ENCODE measurements around the gene SMIM43.

SMIM43 gene

DNA sequence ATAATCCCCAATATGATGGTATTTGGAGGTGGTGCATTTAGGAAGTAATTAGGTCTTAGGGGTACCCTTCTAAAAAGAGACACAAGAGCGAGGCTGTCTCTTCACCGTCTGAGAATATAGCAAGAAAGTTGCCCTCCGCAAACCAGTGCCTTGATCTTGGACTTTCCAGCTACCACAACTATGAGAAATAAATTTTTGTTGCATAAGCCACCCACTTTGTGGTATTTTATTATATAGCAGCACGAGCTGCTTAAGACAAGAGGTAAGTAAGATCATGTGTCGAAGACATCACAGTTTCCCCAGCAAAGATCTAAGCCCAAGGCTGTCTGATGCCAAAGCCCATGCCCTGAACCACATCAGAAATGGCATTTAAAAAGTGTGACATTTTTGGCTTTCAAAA, 26.5 kb upstream of the SMIM43 start:
- H3K4me3 ChIP-seq (ENCODE audit: low read depth, low read length): no peak overlapping the region
- TF ChIP-seq, protein P1, sequence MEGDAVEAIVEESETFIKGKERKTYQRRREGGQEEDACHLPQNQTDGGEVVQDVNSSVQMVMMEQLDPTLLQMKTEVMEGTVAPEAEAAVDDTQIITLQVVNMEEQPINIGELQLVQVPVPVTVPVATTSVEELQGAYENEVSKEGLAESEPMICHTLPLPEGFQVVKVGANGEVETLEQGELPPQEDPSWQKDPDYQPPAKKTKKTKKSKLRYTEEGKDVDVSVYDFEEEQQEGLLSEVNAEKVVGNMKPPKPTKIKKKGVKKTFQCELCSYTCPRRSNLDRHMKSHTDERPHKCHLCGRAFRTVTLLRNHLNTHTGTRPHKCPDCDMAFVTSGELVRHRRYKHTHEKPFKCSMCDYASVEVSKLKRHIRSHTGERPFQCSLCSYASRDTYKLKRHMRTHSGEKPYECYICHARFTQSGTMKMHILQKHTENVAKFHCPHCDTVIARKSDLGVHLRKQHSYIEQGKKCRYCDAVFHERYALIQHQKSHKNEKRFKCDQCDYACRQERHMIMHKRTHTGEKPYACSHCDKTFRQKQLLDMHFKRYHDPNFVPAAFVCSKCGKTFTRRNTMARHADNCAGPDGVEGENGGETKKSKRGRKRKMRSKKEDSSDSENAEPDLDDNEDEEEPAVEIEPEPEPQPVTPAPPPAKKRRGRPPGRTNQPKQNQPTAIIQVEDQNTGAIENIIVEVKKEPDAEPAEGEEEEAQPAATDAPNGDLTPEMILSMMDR (IDR thresholded peaks at IDR 0.05; ENCODE audit: low read depth, low read length, missing control alignments): no peak
- no peak for DNase-seq (ENCODE audit: low read depth)

DNA sequence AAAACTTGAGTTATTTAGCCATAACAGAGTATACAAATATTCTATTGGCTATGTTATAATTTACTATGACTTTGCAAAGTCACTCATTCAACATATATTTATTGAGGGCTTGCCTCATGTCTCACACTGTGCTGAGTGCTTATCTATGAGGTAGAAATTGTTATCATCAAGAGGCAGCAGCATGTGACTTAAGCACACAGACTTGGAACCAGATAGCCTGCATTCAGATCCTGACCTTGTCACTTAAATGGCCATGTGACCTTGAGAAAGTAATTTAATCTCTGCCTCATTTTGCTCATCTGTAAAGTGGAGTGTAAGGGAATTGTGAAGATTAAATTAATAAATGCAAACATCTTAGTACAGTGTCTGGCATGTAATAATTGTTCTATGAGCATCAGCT, 26.0 kb upstream of the SMIM43 start:
- no peak for DNase-seq (ENCODE audit: low read depth)
- TF ChIP-seq, protein P1 (IDR thresholded peaks at IDR 0.05; ENCODE audit: low read depth, low read length, missing control alignments): no peak
- no peak overlapping the region for H3K4me3 ChIP-seq (ENCODE audit: low read depth, low read length)

DNA sequence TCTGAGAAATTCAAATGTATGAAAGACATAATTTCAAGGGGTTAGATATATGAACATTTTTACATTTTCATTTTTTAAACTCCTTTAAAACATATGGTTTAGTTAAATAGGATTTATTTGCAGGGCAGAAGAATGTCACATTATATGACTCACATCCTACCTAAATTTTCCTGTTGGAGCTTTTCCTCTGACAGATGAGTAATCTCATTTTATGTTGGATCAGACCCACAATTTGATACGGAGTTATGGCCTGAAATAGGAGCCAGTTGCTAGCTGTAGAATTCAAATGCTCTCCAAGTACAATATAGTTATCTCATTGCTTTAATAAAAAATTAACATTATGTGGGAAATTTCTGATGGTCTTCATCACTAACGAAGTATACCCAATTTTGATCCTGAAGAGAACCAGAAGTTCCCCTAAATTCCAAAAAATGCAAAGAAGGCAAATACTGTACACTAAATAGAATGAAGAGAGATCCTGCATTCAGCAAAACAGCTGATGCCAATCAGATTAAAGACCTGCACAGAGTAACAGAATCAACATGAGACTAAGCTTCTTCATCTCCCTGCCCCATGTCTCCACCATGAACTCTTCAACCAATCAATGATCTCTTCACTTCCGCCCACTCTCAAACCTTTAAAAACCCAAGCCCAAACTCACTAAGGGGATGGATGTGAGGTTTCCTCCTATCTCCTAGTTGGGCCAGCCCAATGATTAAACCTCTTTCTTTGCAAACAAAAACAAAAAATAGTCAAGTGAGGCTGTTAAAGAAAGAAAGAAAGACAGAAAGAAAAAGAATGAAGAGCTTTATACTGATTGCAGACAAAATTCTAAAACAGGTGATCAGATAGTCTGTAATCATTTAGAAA, 25.2 kb upstream of the SMIM43 start:
- no peak for DNase-seq (ENCODE audit: low read depth)
- TF ChIP-seq, protein P1 (IDR thresholded peaks at IDR 0.05; ENCODE audit: low read depth, low read length, missing control alignments): no peak
- no peak overlapping the region for H3K4me3 ChIP-seq (ENCODE audit: low read depth, low read length)

DNA sequence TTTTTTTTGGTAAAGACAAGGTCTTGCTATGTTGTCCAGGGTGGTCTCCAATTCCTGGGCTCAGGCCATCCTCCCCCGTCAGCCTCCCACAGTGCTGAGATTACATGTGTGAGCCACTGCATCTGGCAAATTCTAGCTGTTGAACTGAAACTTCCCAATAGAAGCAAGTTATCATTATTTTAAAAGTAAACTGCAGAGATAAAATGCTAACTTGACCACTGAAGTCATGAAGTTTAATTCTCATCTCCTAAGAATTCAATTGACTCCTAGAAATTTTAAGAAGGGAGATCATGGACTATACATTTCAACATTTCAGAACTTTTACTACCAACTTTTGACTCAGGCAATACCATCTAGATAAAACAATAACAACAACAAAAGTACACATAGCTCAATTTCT, 24.5 kb upstream of the SMIM43 start:
- TF ChIP-seq, protein P1 (IDR thresholded peaks at IDR 0.05; ENCODE audit: low read depth, low read length, missing control alignments): no peak
- DNase-seq (ENCODE audit: low read depth): no peak
- H3K4me3 ChIP-seq (ENCODE audit: low read depth, low read length): no peak overlapping the region

DNA sequence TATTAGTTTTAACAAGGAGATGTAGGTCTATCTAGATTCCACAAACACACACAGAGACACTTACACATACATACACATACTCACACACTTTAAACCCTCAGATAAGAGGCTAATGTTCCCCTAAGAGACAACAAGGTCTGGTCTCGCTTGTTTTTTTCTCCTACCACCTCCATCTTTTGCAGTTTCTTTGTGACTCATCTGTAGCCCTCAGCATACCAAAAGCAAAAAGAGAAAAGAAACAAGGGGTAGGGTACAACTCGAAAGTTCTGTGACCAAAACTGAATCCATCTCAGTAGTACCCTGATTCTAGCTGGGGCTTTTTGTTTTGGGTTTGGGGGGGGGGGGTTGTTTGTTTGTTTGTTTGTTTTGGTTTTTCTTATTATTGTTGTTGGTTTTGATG, 23.9 kb upstream of the SMIM43 start:
- no peak for DNase-seq (ENCODE audit: low read depth)
- TF ChIP-seq, protein P1 (IDR thresholded peaks at IDR 0.05; ENCODE audit: low read depth, low read length, missing control alignments): no peak
- H3K4me3 ChIP-seq (ENCODE audit: low read depth, low read length): no peak overlapping the region

DNA sequence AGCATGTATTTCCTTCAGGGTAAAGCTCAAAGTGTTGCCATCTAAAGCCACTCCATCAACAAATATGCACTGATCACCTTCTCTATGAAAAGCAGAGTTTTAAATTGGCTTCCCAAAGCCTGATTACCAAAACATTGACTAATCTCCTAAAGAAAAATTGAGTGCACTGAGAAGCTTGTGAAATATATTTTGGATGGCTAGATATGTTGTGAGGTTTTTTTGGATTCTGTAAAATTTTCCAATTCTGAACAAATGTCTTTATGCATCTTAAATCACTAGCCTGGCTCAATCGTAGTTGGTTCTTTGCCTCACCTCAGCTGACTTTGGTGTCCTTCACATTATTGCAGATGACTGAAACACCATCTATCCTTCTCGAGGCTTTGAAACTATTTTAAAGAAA, 21.3 kb upstream of the SMIM43 start:
- DNase-seq (ENCODE audit: low read depth): no peak
- TF ChIP-seq, protein P1 (IDR thresholded peaks at IDR 0.05; ENCODE audit: low read depth, low read length, missing control alignments): no peak
- no peak overlapping the region for H3K4me3 ChIP-seq (ENCODE audit: low read depth, low read length)

DNA sequence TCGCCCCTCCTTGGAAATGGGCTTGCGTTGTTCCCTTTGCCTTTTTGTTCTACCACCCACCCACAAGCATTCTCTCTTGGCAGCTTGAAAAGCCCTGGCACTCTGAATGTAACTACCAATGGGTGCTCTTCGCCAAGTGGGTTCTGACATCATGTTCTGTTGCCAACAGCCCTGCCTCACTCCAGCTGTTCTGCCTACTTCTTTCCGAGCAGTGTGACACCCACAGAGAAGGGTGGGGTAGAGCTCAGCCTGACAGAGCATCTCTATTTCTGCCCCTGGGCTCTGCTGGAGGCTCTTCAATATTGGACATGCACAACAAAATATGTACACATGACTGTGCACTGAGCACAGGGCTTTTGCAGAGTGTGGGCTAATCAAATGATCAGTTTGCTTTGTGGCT, 20.5 kb upstream of the SMIM43 start:
- H3K4me3 ChIP-seq (ENCODE audit: low read depth, low read length): no peak overlapping the region
- TF ChIP-seq, protein P1 (IDR thresholded peaks at IDR 0.05; ENCODE audit: low read depth, low read length, missing control alignments): no peak
- no peak for DNase-seq (ENCODE audit: low read depth)

Measured in GM12864 (cell line).